ENCODE results near the gene TNFRSF13B. TPM values are rescaled to one million over a fixed set of nuclear protein-coding genes. Genes with fewer than 3 reads are reported as not detected.

TNFRSF13B gene
- total and polyA plus RNA-seq, 2 experiments from 2014 or later, result 0.24 TPM; not detected in 1

- TF ChIP-seq ZNF462 (CRISPR knock-in tag; IDR thresholded peaks at IDR 0.05), result no peak
- TF ChIP-seq ZNF114 (CRISPR knock-in tag; IDR thresholded peaks at IDR 0.05), result no peak
- no peak for TF ChIP-seq ZNF331 (CRISPR knock-in tag; IDR thresholded peaks at IDR 0.05; ENCODE audit: low read depth)
- TF ChIP-seq, protein P1, sequence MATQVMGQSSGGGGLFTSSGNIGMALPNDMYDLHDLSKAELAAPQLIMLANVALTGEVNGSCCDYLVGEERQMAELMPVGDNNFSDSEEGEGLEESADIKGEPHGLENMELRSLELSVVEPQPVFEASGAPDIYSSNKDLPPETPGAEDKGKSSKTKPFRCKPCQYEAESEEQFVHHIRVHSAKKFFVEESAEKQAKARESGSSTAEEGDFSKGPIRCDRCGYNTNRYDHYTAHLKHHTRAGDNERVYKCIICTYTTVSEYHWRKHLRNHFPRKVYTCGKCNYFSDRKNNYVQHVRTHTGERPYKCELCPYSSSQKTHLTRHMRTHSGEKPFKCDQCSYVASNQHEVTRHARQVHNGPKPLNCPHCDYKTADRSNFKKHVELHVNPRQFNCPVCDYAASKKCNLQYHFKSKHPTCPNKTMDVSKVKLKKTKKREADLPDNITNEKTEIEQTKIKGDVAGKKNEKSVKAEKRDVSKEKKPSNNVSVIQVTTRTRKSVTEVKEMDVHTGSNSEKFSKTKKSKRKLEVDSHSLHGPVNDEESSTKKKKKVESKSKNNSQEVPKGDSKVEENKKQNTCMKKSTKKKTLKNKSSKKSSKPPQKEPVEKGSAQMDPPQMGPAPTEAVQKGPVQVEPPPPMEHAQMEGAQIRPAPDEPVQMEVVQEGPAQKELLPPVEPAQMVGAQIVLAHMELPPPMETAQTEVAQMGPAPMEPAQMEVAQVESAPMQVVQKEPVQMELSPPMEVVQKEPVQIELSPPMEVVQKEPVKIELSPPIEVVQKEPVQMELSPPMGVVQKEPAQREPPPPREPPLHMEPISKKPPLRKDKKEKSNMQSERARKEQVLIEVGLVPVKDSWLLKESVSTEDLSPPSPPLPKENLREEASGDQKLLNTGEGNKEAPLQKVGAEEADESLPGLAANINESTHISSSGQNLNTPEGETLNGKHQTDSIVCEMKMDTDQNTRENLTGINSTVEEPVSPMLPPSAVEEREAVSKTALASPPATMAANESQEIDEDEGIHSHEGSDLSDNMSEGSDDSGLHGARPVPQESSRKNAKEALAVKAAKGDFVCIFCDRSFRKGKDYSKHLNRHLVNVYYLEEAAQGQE (IDR thresholded peaks at IDR 0.05; ENCODE audit: unreplicated experiment), result no peak
- no peak for TF ChIP-seq EZH2 (IDR thresholded peaks at IDR 0.05; ENCODE audit: low read depth, unreplicated experiment)
Measured at GRCh38 chr17:16942141-16943031, 29.5 kb downstream of the TNFRSF13B start (continued).
